ENCODE results near the gene ZBTB20. TPM values are rescaled to one million over a fixed set of nuclear protein-coding genes. Genes with fewer than 3 reads are reported as not detected.

The ZBTB20 gene
- total RNA-seq, 1 donor from 2014 or later, result 21.4 TPM

- no peak overlapping the region for H3K27ac Mint-ChIP-seq (ENCODE audit: unreplicated experiment)
- no peaks in the 10 kb centered on the region for H3K27me3 ChIP-seq (ENCODE audit: insufficient read depth, low read length)
- TF ChIP-seq CTCF (IDR thresholded peaks at IDR 0.05; ENCODE audit: insufficient read depth, low read depth, low read length) (no peak), EZH2 (IDR thresholded peaks at IDR 0.05; ENCODE audit: insufficient read depth, low read length) (no peak)
- DNase-seq (ENCODE audit: low read depth) (no peak), FAIRE-seq (no peak)
- H3K9me3 ChIP-seq (ENCODE audit: insufficient read depth, low read depth, low read length), result no peaks in the 10 kb centered on the region
- no peak overlapping the region for H3K27ac ChIP-seq (ENCODE audit: low read depth, low read length)
- no peaks in the 10 kb centered on the region for H3K9me3 Mint-ChIP-seq (ENCODE audit: unreplicated experiment)
- H3K4me2 ChIP-seq (ENCODE audit: low read length), result no peak overlapping the region
- H3K9ac ChIP-seq (ENCODE audit: low read length), result no peak overlapping the region
- peaks cover 39% of the 10 kb centered on the region for H3K4me1 ChIP-seq (ENCODE audit: insufficient read depth, low read length)
- peaks cover 31% of the 10 kb centered on the region for H3K4me1 Mint-ChIP-seq (ENCODE audit: low read depth, unreplicated experiment)
- no peaks in the 10 kb centered on the region for H3K27me3 Mint-ChIP-seq (ENCODE audit: low read depth, unreplicated experiment)
- H3K4me3 Mint-ChIP-seq (ENCODE audit: unreplicated experiment), result no peak overlapping the region
- no peaks in the 10 kb centered on the region for H3K36me3 ChIP-seq (ENCODE audit: insufficient read depth, low read length)
- no peak overlapping the region for H3K4me3 ChIP-seq (ENCODE audit: insufficient read depth, low read depth, low read length)
- H3K36me3 Mint-ChIP-seq (ENCODE audit: low read depth, unreplicated experiment), result no peaks in the 10 kb centered on the region
- no peak overlapping the region for H2AFZ ChIP-seq (ENCODE audit: low read depth, low read length)
- peaks cover 13% of the 10 kb centered on the region for H3K79me2 ChIP-seq (ENCODE audit: insufficient read depth, low read length)
- H4K20me1 ChIP-seq (ENCODE audit: insufficient read depth, low read length), result no peaks in the 10 kb centered on the region
These were observed 740.2 kb downstream of the ZBTB20 start for GRCh38 chr3:114406922-114407321.

GRCh38 chr3:114406286-114406685 is 740.8 kb downstream of the ZBTB20 start:
- H3K4me1 Mint-ChIP-seq (ENCODE audit: low read depth, unreplicated experiment), result peaks cover 31% of the 10 kb centered on the region
- Histone ChIP-seq H3K9me3 (ENCODE audit: insufficient read depth, low read depth, low read length) (no peaks in the 10 kb centered on the region), H3K27me3 (ENCODE audit: insufficient read depth, low read length) (no peaks in the 10 kb centered on the region), H2AFZ (ENCODE audit: low read depth, low read length) (no peak overlapping the region), H3K36me3 (ENCODE audit: insufficient read depth, low read length) (no peaks in the 10 kb centered on the region), H3K4me2 (ENCODE audit: low read length) (no peak overlapping the region), H3K9ac (ENCODE audit: low read length) (no peak overlapping the region), H3K27ac (ENCODE audit: low read depth, low read length) (no peak overlapping the region), H3K4me3 (ENCODE audit: insufficient read depth, low read depth, low read length) (no peak overlapping the region), H3K4me1 (ENCODE audit: insufficient read depth, low read length) (peaks cover 34% of the 10 kb centered on the region), H3K79me2 (ENCODE audit: insufficient read depth, low read length) (peaks cover 15% of the 10 kb centered on the region), H4K20me1 (ENCODE audit: insufficient read depth, low read length) (no peaks in the 10 kb centered on the region)
- H3K27me3 Mint-ChIP-seq (ENCODE audit: low read depth, unreplicated experiment), result no peaks in the 10 kb centered on the region
- no peaks in the 10 kb centered on the region for H3K9me3 Mint-ChIP-seq (ENCODE audit: unreplicated experiment)
- TF ChIP-seq CTCF (IDR thresholded peaks at IDR 0.05; ENCODE audit: insufficient read depth, low read depth, low read length) (no peak), EZH2 (IDR thresholded peaks at IDR 0.05; ENCODE audit: insufficient read depth, low read length) (no peak)
- H3K27ac Mint-ChIP-seq (ENCODE audit: unreplicated experiment), result no peak overlapping the region
- H3K4me3 Mint-ChIP-seq (ENCODE audit: unreplicated experiment), result no peak overlapping the region
- DNase-seq (ENCODE audit: low read depth), result no peak
- no peaks in the 10 kb centered on the region for H3K36me3 Mint-ChIP-seq (ENCODE audit: low read depth, unreplicated experiment)
- FAIRE-seq, result no peak

GRCh38 chr3:114405202-114405990 is 741.7 kb downstream of the ZBTB20 start:
- no peaks in the 10 kb centered on the region for H3K9me3 ChIP-seq (ENCODE audit: insufficient read depth, low read depth, low read length)
- Mint-ChIP-seq H3K36me3 (ENCODE audit: low read depth, unreplicated experiment) (no peaks in the 10 kb centered on the region), H3K9me3 (ENCODE audit: unreplicated experiment) (no peaks in the 10 kb centered on the region), H3K27ac (ENCODE audit: unreplicated experiment) (no peak overlapping the region), H3K27me3 (ENCODE audit: low read depth, unreplicated experiment) (no peaks in the 10 kb centered on the region), H3K4me1 (ENCODE audit: low read depth, unreplicated experiment) (peaks cover 27% of the 10 kb centered on the region), H3K4me3 (ENCODE audit: unreplicated experiment) (no peak overlapping the region)
- DNase-seq (ENCODE audit: low read depth) (no peak), FAIRE-seq (no peak)
- no peak overlapping the region for H2AFZ ChIP-seq (ENCODE audit: low read depth, low read length)
- no peak overlapping the region for H3K4me2 ChIP-seq (ENCODE audit: low read length)
- TF ChIP-seq CTCF (IDR thresholded peaks at IDR 0.05; ENCODE audit: insufficient read depth, low read depth, low read length), result no peak
- TF ChIP-seq EZH2 (IDR thresholded peaks at IDR 0.05; ENCODE audit: insufficient read depth, low read length), result no peak
- H3K36me3 ChIP-seq (ENCODE audit: insufficient read depth, low read length), result no peaks in the 10 kb centered on the region
- H4K20me1 ChIP-seq (ENCODE audit: insufficient read depth, low read length), result no peaks in the 10 kb centered on the region
- H3K79me2 ChIP-seq (ENCODE audit: insufficient read depth, low read length), result peaks cover 13% of the 10 kb centered on the region
- no peak overlapping the region for H3K27ac ChIP-seq (ENCODE audit: low read depth, low read length)
- H3K9ac ChIP-seq (ENCODE audit: low read length), result no peak overlapping the region
- H3K27me3 ChIP-seq (ENCODE audit: insufficient read depth, low read length), result no peaks in the 10 kb centered on the region
- H3K4me1 ChIP-seq (ENCODE audit: insufficient read depth, low read length), result peaks cover 34% of the 10 kb centered on the region
- no peak overlapping the region for H3K4me3 ChIP-seq (ENCODE audit: insufficient read depth, low read depth, low read length)
